NCI-H2107 (cell line): ENCODE results near the gene IMPACT.

Experiments used
- DNase-seq: peaks from one replicate; lab custom pipeline; 2025; lab: John Stamatoyannopoulos, UW

The IMPACT gene

DNA sequence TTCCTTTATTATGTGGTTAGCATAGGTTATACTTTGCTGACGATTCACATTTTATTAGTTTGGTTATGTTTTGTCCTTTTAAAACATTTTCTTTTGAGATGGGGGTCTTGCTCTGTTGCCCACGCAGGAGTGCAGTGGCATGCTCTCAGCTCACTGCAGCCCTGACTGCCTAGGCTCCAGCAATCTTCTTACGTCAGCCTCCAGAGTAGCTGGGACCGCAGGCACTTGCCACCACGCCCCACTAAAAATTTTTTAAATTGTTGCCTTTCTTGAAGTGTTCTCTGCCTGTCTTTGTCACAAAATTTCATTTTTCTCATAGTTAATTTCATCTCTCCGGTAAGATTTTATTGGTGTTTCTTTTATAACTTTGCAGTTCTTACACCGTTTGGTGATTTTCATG lies 52.9 kb downstream of the IMPACT start:
- no peak for DNase-seq

DNA sequence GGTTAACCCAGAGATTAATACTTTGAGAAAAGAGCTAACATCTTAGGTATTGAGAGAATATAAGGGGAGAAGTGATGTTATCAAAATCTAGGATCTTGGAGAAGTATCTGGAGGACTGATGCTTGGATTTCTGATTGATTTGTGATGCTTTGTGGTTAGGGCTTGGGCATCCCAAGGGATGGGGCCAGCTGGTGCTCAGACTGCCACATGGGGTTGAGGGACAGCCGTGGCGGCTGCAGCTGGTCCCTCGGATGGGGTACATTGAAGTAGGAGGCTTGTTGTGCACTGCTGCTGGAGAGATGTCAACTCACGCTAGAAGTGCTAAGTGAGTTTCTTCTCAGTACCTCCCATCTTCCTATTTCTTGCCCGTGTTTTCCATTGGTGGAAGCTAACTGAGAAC lies 56.4 kb downstream of the IMPACT start:
- DNase-seq = no peak

DNA sequence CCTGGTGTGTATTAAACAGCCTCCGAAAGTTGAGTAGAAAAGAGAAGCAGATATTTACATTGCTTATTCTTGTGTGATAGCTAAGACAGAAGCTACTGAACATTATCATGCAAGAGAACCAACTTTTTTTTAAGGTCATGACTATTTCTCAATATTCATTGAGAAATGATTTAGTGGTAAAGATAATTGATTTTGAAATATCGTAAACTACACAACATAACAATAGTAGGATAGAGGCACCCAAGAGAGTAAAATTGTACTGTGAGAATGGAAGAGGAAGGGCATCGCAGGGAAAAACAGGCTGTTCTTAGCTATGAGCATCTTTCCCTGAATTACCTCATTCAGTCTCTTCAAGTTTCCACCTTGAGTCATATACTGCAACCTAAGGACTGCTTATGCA lies 59.2 kb downstream of the IMPACT start:
- no peak for DNase-seq

DNA sequence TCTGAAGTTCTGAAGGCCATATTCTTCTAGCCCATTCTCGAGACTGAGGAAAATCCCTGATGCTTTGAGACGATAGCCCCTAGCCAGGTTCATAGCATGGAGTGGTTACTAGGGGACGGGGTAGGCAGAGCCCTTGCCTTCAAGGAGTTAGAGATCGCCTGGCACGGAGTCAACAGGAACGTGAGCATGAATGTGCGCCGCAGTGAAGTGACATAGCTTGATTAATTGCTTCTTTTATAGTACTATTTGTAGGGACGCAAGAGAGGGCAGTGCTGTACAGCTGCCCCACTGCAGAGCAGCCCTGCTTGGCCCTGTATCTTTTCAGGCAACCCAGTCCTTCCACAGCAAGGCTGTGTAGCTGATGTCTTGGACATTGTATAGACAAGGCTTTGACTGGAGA lies 60.2 kb downstream of the IMPACT start:
- no peak for DNase-seq

DNA sequence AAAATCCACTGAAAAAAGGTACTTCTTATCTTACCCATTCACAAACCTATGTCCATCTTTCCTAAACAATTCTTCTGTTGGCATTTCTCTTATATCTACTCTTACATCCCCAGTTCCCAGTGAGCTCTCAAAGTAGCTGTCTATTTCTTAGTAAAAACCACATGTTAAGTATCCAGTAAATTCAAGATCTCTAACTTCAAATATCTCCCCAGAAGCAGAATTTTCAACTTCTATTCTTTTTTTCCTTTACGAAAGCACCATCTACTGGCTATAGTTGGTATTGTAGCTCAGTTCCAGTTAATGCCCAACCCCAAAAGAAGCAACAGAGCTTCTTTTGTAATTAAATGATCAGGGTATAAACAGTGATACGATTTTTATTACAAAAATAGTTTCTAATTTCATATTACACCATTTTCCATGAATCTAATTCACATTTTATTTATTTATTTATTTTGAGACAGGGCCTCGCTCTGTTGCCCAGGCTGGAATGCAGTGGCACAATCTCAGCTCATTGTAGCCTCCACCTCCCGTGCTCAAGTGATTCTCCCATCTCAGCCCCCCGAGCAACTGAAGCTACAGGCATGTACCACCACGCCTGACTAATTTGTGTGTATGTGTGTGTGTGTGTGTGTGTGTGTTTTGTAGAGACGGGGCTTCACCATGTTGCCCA lies 62.5 kb downstream of the IMPACT start:
- DNase-seq = no peak

DNA sequence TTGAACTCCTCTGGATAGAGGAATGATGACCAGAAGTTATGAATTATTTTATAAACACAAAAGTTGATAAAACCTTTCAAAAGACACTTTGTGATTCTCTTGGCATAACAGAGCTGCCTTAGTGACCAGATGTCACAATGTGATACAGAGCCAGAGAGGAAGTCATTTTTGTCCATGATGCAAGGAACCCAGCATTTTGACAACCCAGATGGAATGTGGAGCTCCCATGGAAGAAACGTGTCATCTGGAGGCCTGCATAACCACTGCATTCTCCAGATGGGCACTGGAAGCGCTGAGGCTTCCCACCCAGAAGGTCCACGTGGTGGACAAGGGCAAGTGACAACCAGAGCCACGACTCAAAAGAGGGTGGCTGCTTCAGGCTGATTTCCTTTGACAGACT lies 64.1 kb downstream of the IMPACT start:
- no peak for DNase-seq

DNA sequence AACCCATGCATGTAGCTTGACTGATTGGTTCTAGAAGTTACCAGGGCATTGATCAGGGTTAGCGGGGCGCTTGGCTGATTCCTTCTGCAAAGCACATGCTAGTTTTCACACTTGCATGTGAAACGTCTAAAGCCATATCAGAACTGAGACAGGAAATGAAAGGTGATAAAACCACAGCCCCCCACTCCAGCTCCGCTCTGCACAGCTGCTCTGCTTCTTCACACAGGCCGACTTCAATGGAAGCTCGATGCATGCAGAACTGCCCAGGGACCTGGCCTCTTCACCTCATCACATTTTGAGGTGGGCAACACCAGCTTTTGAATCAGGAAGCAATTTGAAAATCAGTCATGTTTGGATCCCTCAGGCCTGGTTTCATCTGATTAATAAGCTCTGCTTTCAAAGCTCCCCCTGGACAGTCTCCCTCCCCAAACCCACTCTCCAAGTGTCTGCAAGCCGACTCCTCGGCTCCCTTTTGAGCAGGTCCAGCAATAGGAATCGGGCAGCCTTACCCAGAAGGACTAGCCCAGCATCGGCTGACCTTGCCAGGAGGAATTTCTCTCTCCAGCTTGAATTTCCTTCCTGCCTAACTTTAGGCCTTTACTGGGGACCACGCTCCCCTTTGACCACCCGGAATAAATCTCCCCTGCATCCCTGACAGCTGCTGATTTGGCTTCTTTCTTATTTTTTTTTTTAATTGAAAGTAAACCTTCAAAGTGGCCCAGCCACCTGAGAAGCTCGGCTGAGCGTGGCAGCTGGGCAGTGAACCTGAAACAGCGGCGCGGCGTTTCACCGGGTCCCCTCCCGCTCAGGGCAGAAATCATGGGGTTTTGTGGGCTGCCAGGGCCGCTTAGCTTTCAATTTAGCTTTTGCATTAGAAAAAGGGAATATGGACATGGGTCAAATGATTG lies 65.7 kb downstream of the IMPACT start:
- no peak for DNase-seq

DNA sequence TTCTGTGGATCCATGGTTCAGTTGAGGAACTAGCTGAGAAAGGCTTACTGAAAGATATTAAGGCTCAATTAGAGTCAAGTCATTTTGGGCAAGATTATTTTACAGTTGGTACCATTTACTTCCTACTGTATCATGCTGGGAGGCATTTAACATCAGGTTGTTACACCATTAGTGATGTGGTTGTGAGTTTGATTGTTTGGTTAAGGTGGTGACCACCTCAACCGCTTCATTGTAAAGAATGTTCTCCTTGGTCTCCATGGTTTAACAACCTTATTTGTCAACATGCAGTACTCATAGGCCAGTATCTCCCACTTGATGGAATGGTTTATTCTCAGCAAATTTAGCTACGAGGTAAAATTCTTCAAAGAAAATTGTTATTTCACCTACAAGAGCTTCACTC lies 68.1 kb downstream of the IMPACT start:
- DNase-seq = no peak

DNA sequence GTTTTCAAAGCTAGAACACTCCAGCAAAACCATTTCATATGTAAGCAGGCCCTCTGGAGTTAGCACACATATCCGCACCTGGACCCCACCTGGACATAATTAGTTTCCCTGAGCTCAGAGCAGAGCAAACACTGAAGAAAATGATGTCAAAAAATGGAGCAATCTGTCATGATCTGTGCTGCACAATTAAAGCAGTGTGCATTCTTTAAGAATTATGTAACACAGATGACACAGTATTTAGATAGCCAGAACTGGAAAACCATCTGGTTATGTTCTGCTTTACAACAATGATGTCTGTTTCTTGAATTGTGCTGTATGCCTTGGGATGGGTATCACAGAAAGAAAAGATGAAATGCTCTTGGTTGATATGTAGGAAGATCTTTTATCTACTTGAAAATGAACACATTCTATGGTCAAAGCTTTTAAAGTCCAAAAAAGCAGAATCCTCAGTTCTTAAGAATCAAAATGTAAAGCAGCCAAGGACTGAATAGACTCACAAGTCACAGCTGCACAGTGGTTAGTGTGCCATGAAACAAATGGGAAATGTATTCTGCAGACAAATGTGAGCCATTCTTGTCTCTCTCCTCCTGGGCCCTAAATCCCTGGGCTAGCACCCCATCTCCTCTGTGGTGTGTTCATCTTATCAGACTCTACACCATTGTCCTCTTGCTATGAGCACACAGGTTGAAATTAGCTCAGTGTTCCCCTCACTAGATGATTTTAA lies 70.7 kb downstream of the IMPACT start:
- DNase-seq = no peak

DNA sequence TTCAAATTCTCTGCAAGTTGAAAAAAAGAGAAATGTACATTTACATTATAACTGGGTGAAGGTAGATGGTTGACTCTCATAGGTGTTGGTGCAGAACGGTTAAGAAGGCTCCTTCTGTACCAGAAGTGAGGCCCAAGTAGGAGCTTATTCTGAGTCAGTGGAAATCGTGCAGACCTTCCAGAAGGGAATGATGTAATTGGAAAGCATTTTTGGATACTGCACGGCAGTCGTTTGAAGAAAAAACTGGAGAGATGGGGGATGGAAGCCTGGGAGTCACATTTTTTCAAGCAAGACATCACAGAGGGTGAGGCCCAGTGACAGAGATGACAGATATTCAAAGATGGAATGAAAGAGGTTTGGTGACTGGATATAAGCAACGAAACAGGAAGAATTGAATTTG lies 73.3 kb downstream of the IMPACT start:
- DNase-seq = no peak

DNA sequence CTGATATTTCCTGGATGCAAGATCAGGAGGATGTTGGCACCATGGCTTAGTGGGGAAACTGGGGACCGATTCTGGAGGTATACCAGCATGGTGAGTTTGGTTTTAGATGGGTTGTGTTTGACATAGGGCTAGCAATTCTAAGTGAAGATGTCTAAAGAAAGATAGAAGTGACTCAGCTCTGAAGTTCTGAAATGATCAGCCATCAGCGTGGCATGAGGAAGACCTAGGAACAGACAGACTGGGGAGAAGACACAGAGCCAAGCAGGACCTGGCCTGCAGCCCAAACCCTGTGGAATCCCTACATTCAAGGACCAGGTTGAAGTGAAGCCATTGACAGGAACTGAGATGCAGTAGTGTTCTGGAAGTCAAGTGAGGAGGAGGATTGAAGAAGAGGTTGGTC lies 73.7 kb downstream of the IMPACT start:
- DNase-seq = no peak

DNA sequence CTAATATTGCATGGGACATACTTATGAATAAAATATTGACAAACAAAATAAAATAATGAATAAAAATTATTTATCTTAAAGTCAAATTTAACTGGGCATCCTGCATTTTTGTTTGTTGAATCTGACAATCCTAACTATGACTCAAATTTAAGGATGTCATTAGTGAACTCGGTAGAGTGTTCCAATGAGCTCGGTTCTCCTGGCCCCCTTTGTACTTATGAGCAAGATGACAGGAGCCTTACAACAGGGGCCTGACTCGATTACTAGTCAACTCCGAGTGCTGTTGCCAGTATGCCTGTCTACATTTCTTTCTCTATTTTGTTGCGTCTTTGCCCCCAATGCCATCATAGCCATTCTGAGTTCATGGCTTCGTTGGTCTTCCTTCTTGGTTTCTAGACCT lies 74.3 kb downstream of the IMPACT start:
- no peak for DNase-seq

DNA sequence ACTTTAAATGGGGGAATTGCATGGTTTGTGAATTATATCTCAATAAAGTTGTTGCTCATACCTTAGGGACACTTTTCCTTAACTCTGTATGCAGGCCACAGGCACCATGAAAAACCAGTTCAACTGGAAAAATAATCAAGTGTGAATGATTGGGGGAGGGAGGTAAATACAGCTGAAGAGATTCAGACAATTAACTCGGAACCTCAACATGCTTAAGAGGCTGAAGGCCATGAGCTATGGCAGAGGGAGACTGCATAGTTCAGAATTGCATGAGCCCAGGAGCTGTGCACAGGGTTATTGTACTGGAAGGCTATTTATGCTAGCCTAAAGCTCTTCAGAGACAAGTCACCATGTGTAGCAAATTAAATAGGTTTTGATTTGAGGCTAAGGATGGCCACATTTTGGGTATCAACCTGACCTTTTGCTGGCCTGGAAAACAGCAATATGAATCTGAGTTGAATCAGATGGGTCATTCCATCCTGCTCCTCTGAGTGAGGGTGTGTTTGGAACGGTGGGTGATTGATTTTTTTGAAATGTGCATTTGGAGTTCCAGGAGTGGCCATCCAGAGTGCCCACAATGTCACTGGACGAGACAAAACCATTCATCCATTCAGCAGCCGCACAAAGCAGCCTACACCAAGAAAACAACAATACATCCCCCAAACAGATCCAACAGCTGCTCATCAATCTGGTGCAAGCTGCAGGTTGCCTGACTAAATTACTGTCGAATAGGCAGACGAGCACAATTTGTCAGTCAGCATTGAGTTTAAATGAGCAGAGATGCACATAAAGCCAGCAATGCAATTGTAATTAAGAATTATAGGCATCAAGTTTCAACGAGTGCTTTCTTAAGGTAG lies 76.4 kb downstream of the IMPACT start:
- no peak for DNase-seq
